K562 (cell line): ENCODE measurements around the gene GNS. TPM values are rescaled to one million over a fixed set of nuclear protein-coding genes. Genes with fewer than 3 reads are reported as not detected.

Source experiments
- ARID1B ChIP-seq: fragments of 450-650 bp; IDR thresholded peaks from 2 replicates; pipeline ENCODE4 v1.6.1; 2016; ENCODE audit warnings: antibody characterized with exemption, mild to moderate bottlenecking, inconsistent platforms
- C11orf30 ChIP-seq: fragments of 450-650 bp; IDR thresholded peaks from 2 replicates; pipeline ENCODE4 v1.6.1; 2016; ENCODE audit warnings: low read depth, mild to moderate bottlenecking
- CBFA2T2 ChIP-seq: fragments of 450-650 bp; conservative IDR thresholded peaks from 2 replicates; pipeline ENCODE4 v1.6.1; 2017; ENCODE audit warnings: mild to moderate bottlenecking
- CLOCK ChIP-seq: fragments of 250-450 bp; sonication (Bioruptor Pico); IDR thresholded peaks from 2 replicates; pipeline ENCODE4 v1.4.0; 2020; ENCODE audit warnings: mild to moderate bottlenecking, moderate library complexity, borderline replicate concordance
- ELK1 ChIP-seq: sonication (generic); formaldehyde crosslinking; IDR thresholded peaks from 2 replicates; pipeline ENCODE4 v1.8.1; 2022; ENCODE audit warnings: missing genetic modification reagents
- ESRRB ChIP-seq: fragments of 250-450 bp; sonication (Bioruptor Pico); IDR thresholded peaks from 2 replicates; pipeline ENCODE4 v1.5.0; 2020; ENCODE audit warnings: mild to moderate bottlenecking, moderate library complexity, borderline replicate concordance
- ETV6 ChIP-seq, 3 experiments: fragments of 150-350 bp in 1 of 3; sonication (generic) in 1 of 3; formaldehyde crosslinking in 1 of 3; IDR thresholded peaks; 2 replicates each; pipeline versions ENCODE4 v1.6.1 to v1.8.0; 2014 to 2022; ENCODE audit warnings: borderline replicate concordance in 2 of 3, low read depth in 2 of 3, antibody characterized with exemption in 1 of 3, low read length in 1 of 3, mild to moderate bottlenecking in 1 of 3, missing genetic modification reagents in 1 of 3
- FOXA3 ChIP-seq, 2 experiments: fragments of 450-650 bp in 1 of 2; sonication (generic) in 1 of 2; formaldehyde crosslinking; IDR thresholded peaks in 1 of 2; conservative IDR thresholded peaks in 1 of 2; 2 replicates each; pipeline versions ENCODE4 v1.4.0 to v1.8.0; 2020 to 2022; ENCODE audit warnings: mild to moderate bottlenecking in 2 of 2, missing genetic modification reagents in 1 of 2
- HDAC8 ChIP-seq: fragments of 450-650 bp; IDR thresholded peaks from 2 replicates; pipeline ENCODE4 v1.6.1; 2016; ENCODE audit warnings: mild to moderate bottlenecking, missing genetic modification characterization, moderate library complexity, missing compliant biosample characterization
- KDM5B ChIP-seq: fragments of 200-600 bp; sonication (generic); IDR thresholded peaks from 2 replicates; pipeline ENCODE4 v1.6.1; 2012; ENCODE audit warnings: low read depth, mild to moderate bottlenecking, moderate library complexity, low read length, control low read depth, inconsistent platforms; ENCODE audit not compliant: insufficient replicate concordance
- MEF2D ChIP-seq: conservative IDR thresholded peaks from 2 replicates; pipeline ENCODE4 v1.6.1; 2016; ENCODE audit warnings: low read depth, missing genetic modification characterization, missing compliant biosample characterization
- MTF1 ChIP-seq: fragments of 250-450 bp; sonication (Bioruptor Pico); IDR thresholded peaks from 2 replicates; pipeline ENCODE4 v1.9.0; 2021; ENCODE audit warnings: moderate library complexity, mild to moderate bottlenecking, inconsistent platforms, borderline replicate concordance
- RBM25 ChIP-seq: fragments of 200-400 bp; formaldehyde crosslinking; IDR thresholded peaks from 2 replicates; pipeline ENCODE4 v1.6.1; 2018; ENCODE audit warnings: low read length, low read depth, moderate library complexity; ENCODE audit not compliant: severe bottlenecking
- RNF2 ChIP-seq: sonication (generic); IDR thresholded peaks from 2 replicates; pipeline ENCODE4 v1.6.1; 2016
- SRSF7 ChIP-seq: fragments of 200-400 bp; formaldehyde crosslinking; optimal IDR thresholded peaks from 2 replicates; pipeline ENCODE3; 2017; ENCODE audit warnings: mild to moderate bottlenecking, low read depth, low read length
- STAT5A ChIP-seq: IDR thresholded peaks from 2 replicates; pipeline ENCODE4 v1.6.1; 2012; ENCODE audit warnings: low read length, inconsistent platforms, borderline replicate concordance
- THAP12 ChIP-seq: fragments of 250-450 bp; sonication (Bioruptor Pico); IDR thresholded peaks from 2 replicates; pipeline ENCODE4 v1.9.0; 2021; ENCODE audit warnings: mild to moderate bottlenecking, inconsistent platforms
- ZBTB43 ChIP-seq: sonication (generic); formaldehyde crosslinking; IDR thresholded peaks from 2 replicates; pipeline ENCODE4 v1.8.0; 2023; ENCODE audit warnings: mild to moderate bottlenecking, missing genetic modification reagents
- ZEB2 ChIP-seq: fragments of 450-650 bp; IDR thresholded peaks from 2 replicates; pipeline ENCODE4 v1.6.1; 2016
- polyA plus RNA-seq, 8 experiments: library from polyadenylated mRNA; depleted of rRNA in 4 of 8; stranded (reverse) in 5 of 8; unstranded in 3 of 8; fragments of >200 nt; fragmentation: Nextera tagmentation in 2 of 8; fragmentation: Illumina TruSeq in 1 of 8; extraction: Ambion mirVana in 2 of 8; extraction: Trizol in 1 of 8; gene quantifications; 2 replicates each; pipeline versions ENCODE4 v1.2.1 to v1.2.3, GENCODE V29; 2011 to 2014; ENCODE audit warnings: inconsistent platforms in 1 of 8, missing spikeins in 1 of 8
- total RNA-seq, 7 experiments: library from RNA; depleted of rRNA in 6 of 7; stranded (reverse); fragments of >200 nt in 6 of 7; fragmentation: Illumina TruSeq in 2 of 7; extraction: Trizol in 2 of 7; gene quantifications; 2 replicates each; pipeline versions ENCODE4 v1.2.1 to v1.2.3, GENCODE V29; 2011 to 2021; ENCODE audit warnings: low replicate concordance in 1 of 7

The GNS gene
- total and polyA plus RNA-seq, 9 of the 15 experiments (the other 6 are each of a cell fraction or from before 2014, with no cell fraction given) = 4.6 to 30.3 (median 18.9) TPM

- TF ChIP-seq C11orf30 = 0 out of 2 replicates have a peak, but pooled peaks have one; percentile 7
- TF ChIP-seq ELK1 (CRISPR knock-in tag) = no peak
- TF ChIP-seq MEF2D = no peak
- no peak for TF ChIP-seq ZBTB43
- no peak for TF ChIP-seq HDAC8 (tag)
- peak; percentile 75 to 94; a peak in 3 of 4 replicates for TF ChIP-seq FOXA3 (CRISPR knock-in tag; conservative IDR thresholded peaks at IDR 0.05 in 1 of 2, IDR thresholded peaks at IDR 0.05 in 1 of 2)
- no peak for TF ChIP-seq ETV6 (IDR thresholded peaks at IDR 0.05; ENCODE audit: borderline replicate concordance in 1 of 2, low read depth in 2 of 2, low read length in 1 of 2)
- no peak for TF ChIP-seq ETV6 (CRISPR knock-in tag; IDR thresholded peaks at IDR 0.05; ENCODE audit: borderline replicate concordance)
- TF ChIP-seq STAT5A = no peak
- no peak for TF ChIP-seq KDM5B
- no peak for TF ChIP-seq ESRRB (CRISPR knock-in tag)
- TF ChIP-seq RBM25 = peak; percentile 15
- peak; percentile 72 for TF ChIP-seq ARID1B
- TF ChIP-seq CBFA2T2 = no peak; the same call in 1 of the 2 replicates
- no peak for TF ChIP-seq MTF1 (CRISPR knock-in tag)
- no peak for TF ChIP-seq RNF2
- TF ChIP-seq ZEB2 = peak; percentile 45; the same call in 1 of the 2 replicates
- no peak for TF ChIP-seq SRSF7
- TF ChIP-seq CLOCK (CRISPR knock-in tag) = no peak
- no peak for TF ChIP-seq THAP12 (CRISPR knock-in tag)
Observed at GRCh38 chr12:64666054-64666914, 92.9 kb downstream of the GNS start (continued).
